Measurements from ENCODE around the gene TUBA1A. TPM values are rescaled to one million over a fixed set of nuclear protein-coding genes. Genes with fewer than 3 reads are reported as not detected.
A peak's percentile ranks its signal among the peaks of the same experiment; 100 is the strongest.
"Not testable (repeated sequence)": the region's sequence is repeated elsewhere in the genome, so short reads cannot be mapped to it uniquely, and the experiment has no call there.

Gene TUBA1A
- total RNA-seq, 2 experiments from 2014 or later, result 91.0 to 96.5 TPM

DNA sequence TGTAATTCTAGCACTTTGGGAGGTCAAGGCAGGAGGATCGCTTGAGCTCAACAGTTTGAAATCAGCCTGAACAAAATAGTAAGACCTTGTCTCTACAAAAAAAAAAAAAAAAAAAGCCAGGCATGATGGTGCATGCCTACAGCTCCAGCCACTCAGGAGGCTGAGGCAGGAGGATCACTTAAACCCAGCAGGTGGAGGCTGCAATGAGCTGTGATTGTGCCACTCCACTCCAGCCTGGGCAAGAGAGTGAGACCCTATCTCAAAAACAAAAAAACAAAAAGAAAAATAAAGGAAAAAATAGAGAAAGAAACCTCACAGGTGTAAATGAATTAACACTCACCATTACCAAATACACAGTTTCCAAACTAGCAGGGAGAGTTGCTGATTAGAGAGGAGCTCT is 34.2 kb upstream of the TUBA1A start:
- Mint-ChIP-seq H3K4me3 (no peak overlapping the region), H3K9me3 (ENCODE audit: low read depth) (no peaks in the 10 kb centered on the region), H3K36me3 (no peaks in the 10 kb centered on the region), H3K27me3 (no peaks in the 10 kb centered on the region), H3K27ac (no peak overlapping the region), H3K4me1 (no peaks in the 10 kb centered on the region)
- ATAC-seq, result no peak
- CTCF ChIA-PET, result interaction anchor here (0.7 to 4.1 kb wide), 6 partner anchors 11 to 135 kb away, joined by 3 to 18 read pairs (median 3); partner anchors contain the start of gene TUBA1A
- DNase-seq, result no peak

DNA sequence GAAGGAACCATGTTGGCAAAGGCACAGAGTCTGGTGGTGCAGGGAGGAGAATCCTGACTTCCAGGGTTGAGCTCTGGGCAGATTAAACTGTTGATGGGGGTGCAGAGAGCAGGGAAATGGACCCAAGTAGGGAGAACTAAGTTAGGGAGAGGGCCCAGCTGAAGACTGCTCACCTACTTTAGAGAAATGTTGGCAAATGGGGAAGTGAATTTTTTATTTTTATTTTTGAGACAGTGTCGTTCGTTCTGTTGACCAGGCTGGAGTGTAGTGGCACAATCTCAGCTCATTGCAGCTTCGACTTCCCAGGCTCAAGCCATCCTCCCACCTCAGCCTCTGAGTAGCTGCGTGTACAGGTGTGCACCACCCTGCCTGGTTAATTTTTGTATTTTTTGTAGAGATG is 32.1 kb upstream of the TUBA1A start:
- H3K36me3 Mint-ChIP-seq, result no peaks in the 10 kb centered on the region
- no peak overlapping the region for H3K4me3 Mint-ChIP-seq
- CTCF ChIA-PET, result interaction anchor here (0.7 to 0.9 kb wide), 3 partner anchors 13 to 253 kb away, joined by 3 read pairs; no protein-coding TSS in a partner anchor
- no peaks in the 10 kb centered on the region for H3K27me3 Mint-ChIP-seq
- ATAC-seq (no peak), DNase-seq (no peak)
- no peak overlapping the region for H3K27ac Mint-ChIP-seq
- H3K4me1 Mint-ChIP-seq, result no peaks in the 10 kb centered on the region
- H3K9me3 Mint-ChIP-seq (ENCODE audit: low read depth), result no peaks in the 10 kb centered on the region

DNA sequence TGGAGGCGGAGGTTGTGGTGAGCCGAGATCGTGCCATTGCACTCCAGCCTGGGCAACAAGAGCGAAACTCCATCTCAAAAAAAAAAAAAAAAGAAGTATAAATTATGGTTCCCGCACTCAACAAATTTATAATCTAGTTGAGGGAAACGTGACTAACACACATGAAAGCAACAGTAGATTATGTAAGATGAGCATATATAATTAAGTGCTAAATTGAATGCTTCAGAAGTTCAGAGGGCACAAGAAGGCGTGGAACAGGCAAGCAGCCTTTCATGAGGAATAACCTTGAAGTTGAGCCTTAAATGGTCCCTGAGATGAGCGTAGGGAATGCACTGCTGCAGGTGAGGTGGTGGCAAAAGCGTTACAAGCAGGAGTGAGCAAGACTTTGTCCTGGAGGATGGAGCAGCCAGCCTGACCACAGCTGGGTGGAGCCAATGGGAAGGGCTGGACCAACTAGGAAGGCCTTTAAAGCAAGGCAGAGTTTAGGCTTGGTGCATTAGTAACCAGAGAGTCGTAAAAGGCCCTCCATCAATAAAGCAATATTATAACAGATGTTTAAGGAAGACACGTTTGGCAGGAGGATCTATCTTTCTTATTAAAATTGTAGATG is 30.6 kb upstream of the TUBA1A start:
- no peak for ATAC-seq
- Mint-ChIP-seq H3K4me3 (no peak overlapping the region), H3K27me3 (peaks cover 8% of the 10 kb centered on the region), H3K36me3 (no peaks in the 10 kb centered on the region), H3K4me1 (no peaks in the 10 kb centered on the region), H3K27ac (no peak overlapping the region), H3K9me3 (ENCODE audit: low read depth) (no peaks in the 10 kb centered on the region)
- CTCF ChIA-PET, result interaction anchor here (0.7 kb wide), 1 partner anchor 8 kb away, joined by 4 read pairs; no protein-coding TSS in a partner anchor
- no peak for DNase-seq

DNA sequence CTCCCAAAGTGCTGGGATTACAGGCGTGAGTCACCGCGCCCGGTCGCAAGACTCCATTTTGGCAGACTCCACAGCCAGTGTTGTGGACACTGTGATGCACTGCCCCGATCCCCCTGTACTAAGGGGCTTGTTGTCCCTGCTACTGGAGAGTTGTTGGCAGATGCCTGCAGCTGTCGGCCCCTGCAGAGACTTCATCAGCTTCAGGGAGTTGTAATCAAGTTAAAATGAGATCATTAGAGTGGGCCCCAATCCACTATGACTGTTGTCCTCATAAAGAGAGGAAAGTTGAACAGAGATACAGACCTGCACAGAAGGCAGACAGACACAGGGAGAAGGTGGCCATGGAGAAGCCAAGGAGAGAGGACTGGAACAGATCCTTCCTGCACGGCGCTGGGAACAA is 23.7 kb upstream of the TUBA1A start:
- Mint-ChIP-seq H3K27ac (no peak overlapping the region), H3K36me3 (no peaks in the 10 kb centered on the region), H3K9me3 (ENCODE audit: low read depth) (no peaks in the 10 kb centered on the region), H3K27me3 (peaks cover 11% of the 10 kb centered on the region), H3K4me3 (no peak overlapping the region), H3K4me1 (no peaks in the 10 kb centered on the region)
- no peak for DNase-seq
- ATAC-seq, result no peak
- CTCF ChIA-PET, result no interaction called here

DNA sequence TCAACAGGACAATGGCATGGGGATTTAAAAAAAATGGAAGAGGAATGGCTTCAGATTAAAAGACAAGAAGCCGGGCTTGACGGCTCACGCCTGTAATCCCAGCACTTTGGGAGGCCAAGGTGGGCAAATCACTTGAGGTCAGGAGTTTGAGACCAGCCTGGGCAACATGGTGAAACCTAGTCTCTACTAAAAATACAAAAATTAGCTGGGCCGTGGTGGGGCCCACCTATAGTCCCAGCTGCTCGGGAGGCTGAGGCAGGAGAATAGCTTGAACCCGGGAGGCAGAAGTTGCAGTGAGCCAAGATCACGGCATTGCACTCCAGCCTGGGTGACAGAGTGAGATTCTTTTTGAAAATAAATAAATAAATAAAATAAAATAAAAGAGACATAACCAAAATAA is 21.8 kb upstream of the TUBA1A start:
- H3K4me1 Mint-ChIP-seq; DNase-seq; CTCF ChIA-PET; H3K9me3 Mint-ChIP-seq (ENCODE audit: low read depth); ATAC-seq; H3K36me3 Mint-ChIP-seq; H3K27ac Mint-ChIP-seq; H3K4me3 Mint-ChIP-seq: not testable (repeated sequence)
- H3K27me3 Mint-ChIP-seq, result peaks cover 11% of the 10 kb centered on the region

DNA sequence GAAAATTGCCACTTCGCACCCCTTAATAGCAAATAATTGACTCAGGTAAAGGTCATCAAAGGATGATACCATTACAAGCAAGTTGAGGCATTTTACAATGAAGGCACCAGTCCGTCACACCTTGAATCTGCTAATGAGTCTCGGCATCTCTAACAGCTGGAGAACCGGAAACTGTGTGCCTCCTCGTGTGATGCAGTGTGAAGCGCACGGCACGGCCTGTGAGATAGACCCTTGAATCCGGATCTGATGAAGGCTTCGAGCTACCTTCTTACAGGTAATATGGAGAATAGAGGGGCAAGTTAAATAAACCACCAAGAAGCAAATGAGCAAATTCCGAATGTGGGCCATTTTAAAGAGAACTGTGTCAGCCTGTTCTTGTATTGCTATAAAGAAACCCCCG is 19.8 kb upstream of the TUBA1A start:
- Mint-ChIP-seq H3K4me3 (no peak overlapping the region), H3K9me3 (ENCODE audit: low read depth) (no peaks in the 10 kb centered on the region), H3K27ac (no peak overlapping the region), H3K4me1 (no peaks in the 10 kb centered on the region), H3K27me3 (peaks cover 3% of the 10 kb centered on the region), H3K36me3 (no peaks in the 10 kb centered on the region)
- ATAC-seq, result no peak
- CTCF ChIA-PET, result no interaction called here
- DNase-seq, result no peak

DNA sequence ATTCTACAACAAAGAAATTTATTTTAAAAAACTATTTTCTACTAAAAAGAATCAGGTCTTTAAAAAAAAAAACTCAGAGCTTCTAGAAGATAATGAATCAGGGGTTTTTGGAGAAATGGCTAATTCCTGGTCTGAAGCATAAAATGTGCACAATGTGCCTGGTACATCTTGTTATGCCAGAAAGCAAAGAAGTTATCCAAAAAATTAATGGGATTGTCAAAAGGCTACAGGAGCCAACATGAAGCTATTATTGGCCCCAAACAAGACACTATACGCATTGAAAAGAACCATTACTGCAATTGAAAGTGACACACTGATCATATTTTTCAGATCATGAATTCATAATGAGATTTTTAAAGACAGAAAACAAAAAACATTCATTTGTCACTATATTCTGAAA is 19.3 kb upstream of the TUBA1A start:
- CTCF ChIA-PET, result no interaction called here
- H3K4me3 Mint-ChIP-seq, result no peak overlapping the region
- H3K4me1 Mint-ChIP-seq, result no peaks in the 10 kb centered on the region
- ATAC-seq, result no peak
- no peaks in the 10 kb centered on the region for H3K9me3 Mint-ChIP-seq (ENCODE audit: low read depth)
- H3K36me3 Mint-ChIP-seq, result no peaks in the 10 kb centered on the region
- no peak overlapping the region for H3K27ac Mint-ChIP-seq
- peaks cover 3% of the 10 kb centered on the region for H3K27me3 Mint-ChIP-seq
- DNase-seq, result no peak

DNA sequence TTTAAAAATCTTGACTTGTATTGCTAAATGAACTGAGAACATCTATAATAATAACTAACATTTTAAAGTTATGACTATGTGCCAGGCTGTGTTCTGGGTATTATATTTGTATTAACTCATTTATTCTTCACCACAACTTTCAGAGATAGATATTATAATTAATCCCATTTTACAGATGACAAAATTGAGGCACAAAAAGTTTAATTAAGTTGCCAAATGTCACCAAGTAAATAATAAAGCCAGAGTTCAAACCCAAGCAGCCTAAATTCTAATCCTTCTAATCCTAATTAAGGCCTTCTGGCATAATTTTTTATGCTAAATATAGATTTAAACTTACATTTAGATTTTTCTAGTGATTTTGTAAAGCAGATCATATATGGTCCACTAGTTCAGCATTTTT is 17.5 kb upstream of the TUBA1A start:
- Mint-ChIP-seq H3K4me3 (no peak overlapping the region), H3K9me3 (ENCODE audit: low read depth) (no peaks in the 10 kb centered on the region), H3K36me3 (no peaks in the 10 kb centered on the region), H3K27ac (no peak overlapping the region), H3K27me3 (peaks cover 12% of the 10 kb centered on the region), H3K4me1 (peaks cover 6% of the 10 kb centered on the region)
- ATAC-seq, result no peak
- DNase-seq, result no peak
- CTCF ChIA-PET, result no interaction called here

DNA sequence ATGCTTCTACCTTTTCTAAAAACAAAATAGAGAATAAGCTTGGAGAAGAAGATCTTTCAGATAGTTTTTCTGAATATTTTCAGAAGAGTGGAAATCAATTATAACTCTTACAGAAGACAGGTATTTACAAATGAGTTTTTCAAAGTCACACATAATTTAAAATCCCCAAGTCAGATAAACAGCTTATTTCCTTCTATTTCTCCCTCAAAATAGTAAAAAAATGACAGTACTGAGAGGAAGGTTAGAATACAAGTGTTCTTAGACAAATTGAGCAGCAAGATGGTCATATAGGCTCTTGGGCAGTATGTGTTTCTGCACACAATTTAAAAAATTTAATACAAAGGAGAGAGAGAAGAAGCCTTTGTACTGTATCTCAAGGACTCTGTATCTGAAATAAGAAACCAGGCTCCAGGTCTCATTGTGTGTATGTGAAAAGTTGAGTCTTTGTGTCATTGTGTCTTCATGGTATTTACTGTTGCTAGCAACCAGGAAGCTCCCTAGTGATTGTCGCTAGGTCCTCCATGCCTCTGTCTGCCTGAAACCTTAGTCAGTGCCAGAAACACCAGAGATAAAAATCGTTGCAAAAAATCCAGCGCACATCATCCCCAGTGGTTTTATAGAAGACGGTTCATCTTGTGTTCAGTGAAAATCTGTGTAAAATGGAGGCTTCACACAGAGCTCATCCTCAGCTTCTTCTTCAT is 12.9 kb upstream of the TUBA1A start:
- Mint-ChIP-seq H3K27ac (no peak overlapping the region), H3K9me3 (ENCODE audit: low read depth) (no peaks in the 10 kb centered on the region), H3K4me1 (peaks cover 12% of the 10 kb centered on the region), H3K4me3 (no peak overlapping the region), H3K36me3 (no peaks in the 10 kb centered on the region), H3K27me3 (peaks cover 22% of the 10 kb centered on the region)
- CTCF ChIA-PET, result interaction anchor here (0.7 to 1.6 kb wide), 5 partner anchors 10 to 23 kb away, joined by 3 to 5 read pairs (median 3); no protein-coding TSS in a partner anchor
- ATAC-seq (no peak), DNase-seq (no peak)

DNA sequence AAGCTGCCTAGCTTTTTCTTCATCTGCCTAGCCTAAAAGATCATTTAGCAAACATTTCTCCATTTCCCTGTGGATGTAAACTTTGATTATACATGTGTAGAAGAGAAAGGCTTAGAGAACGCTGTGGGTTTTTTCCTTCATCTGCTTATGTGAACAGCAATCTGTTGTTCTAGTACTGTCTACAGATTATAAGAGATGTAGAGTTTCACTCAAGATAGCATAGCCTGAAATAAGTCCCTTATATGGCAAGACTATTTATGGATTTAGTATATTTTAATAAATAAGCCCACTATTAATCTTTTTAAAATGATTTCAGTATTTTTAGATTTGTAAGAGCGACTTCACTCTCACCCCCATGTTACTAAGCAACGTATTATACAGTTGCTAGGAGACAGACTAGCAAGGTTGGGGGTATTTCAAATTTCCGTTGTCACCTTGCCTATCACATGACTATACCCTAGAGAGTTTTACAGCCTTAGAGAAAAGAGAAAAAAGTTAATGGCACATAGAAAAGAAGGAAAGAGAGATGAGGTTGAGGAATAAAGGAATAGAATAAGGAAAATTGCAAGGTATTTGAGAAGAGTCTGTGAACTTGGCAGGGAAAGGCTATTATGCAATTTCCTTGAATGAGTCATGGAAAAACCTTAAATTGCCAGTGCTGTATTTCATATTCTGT is 12.2 kb upstream of the TUBA1A start:
- Mint-ChIP-seq H3K9me3 (ENCODE audit: low read depth) (no peaks in the 10 kb centered on the region), H3K27me3 (peaks cover 22% of the 10 kb centered on the region), H3K36me3 (no peaks in the 10 kb centered on the region), H3K4me1 (peaks cover 12% of the 10 kb centered on the region), H3K27ac (peak overlapping the region; percentile 31), H3K4me3 (no peak overlapping the region)
- no peak for DNase-seq
- CTCF ChIA-PET, result interaction anchor here (0.7 to 1.5 kb wide), 3 partner anchors 11 to 14 kb away, joined by 3 to 4 read pairs (median 3); partner anchors contain the start of gene TUBA1A
- peak; percentile 82 for ATAC-seq

DNA sequence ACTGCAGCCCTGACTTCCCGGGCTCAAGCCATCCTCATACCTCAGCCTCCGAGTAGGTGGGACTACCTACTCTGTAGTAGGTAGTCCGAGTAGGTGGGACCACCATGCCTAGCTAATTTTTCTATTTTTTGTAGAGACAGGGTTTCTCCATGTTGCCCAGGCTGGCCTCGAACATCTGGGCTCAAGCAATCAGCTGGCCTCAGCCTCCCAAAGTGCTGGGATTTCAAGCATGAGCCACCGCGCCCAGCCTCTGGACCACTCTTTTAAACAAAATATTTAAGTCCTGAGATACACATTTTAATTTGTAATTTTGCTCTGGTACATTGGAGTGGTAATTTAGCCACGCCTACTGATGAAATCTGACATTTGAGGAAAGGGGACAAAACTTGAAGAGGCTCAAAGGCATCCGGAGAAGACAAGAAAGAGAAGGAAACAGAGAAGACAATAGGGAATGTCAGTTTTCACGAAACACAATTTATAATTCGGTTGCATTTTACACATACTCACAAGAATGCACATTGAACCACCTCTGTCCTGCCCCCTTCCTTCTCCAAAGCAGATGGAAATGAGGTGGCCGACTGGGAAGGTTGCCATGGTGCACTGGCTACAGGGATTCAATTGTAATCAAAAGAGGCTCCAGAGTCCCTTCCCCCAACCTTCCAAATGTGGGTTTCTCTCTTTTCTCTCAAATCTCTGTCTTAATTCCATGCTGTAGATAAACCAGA is 9.7 kb upstream of the TUBA1A start:
- DNase-seq (no peak), ATAC-seq (no peak)
- H3K9me3 Mint-ChIP-seq (ENCODE audit: low read depth), result no peaks in the 10 kb centered on the region
- H3K4me1 Mint-ChIP-seq, result peaks cover 12% of the 10 kb centered on the region
- no peak overlapping the region for H3K27ac Mint-ChIP-seq
- CTCF ChIA-PET, result interaction anchor here (1.9 kb wide), 1 partner anchor 11 kb away, joined by 9 read pairs; the partner anchor contains the start of gene TUBA1A
- H3K27me3 Mint-ChIP-seq, result peaks cover 24% of the 10 kb centered on the region
- no peak overlapping the region for H3K4me3 Mint-ChIP-seq
- no peaks in the 10 kb centered on the region for H3K36me3 Mint-ChIP-seq

DNA sequence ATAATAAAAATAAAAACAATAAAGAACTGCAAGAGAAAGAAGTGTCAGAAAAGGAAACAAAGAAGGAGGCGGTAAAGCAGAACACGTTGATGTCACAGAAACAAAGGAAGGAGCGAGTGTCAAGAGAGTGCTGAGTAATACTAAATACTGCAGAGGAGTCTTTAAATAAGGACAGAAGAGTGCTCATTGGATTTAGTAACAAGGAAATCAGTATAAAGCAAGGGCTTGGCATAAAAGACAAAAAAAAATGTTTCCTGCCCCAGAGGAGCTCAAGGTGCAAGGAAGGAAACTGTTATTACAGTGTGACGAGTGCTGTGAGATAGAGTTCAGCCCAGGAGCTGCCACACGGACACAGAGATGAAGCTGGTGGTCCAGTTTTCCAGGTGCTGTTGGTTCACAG is 8.4 kb upstream of the TUBA1A start:
- no peak for DNase-seq

DNA sequence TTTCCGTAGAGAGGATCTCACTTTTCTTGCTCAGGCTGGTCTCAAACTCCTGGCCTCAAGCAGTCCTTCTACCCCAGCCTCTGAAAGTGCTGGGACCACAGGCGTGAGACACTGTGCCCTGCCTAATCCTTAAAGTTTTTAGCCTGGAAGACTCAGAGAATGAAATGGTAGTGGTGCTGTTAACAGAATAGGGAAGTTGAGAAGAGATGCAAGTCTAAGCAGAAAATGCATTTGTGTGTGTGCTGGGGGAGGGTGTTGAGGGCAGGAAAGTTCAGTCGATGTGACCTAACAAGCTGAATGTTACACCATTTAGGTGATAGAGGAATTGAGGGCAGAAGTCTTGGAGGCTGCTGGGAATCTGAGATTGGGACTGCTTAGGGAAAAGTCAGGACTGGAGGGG is 6.9 kb upstream of the TUBA1A start:
- Mint-ChIP-seq H3K27me3 (peaks cover 14% of the 10 kb centered on the region), H3K36me3 (no peaks in the 10 kb centered on the region), H3K27ac (no peak overlapping the region), H3K4me1 (peaks cover under 1% of the 10 kb centered on the region), H3K9me3 (ENCODE audit: low read depth) (no peaks in the 10 kb centered on the region), H3K4me3 (no peak overlapping the region)
- CTCF ChIA-PET, result no interaction called here
- DNase-seq, result no peak
- ATAC-seq, result no peak

More for the DNA sequence above, 8.4 kb upstream of the TUBA1A start:
- no peaks in the 10 kb centered on the region for H3K36me3 Mint-ChIP-seq
- peaks cover 12% of the 10 kb centered on the region for H3K4me1 Mint-ChIP-seq
- H3K27me3 Mint-ChIP-seq, result peaks cover 23% of the 10 kb centered on the region
- no peak overlapping the region for H3K4me3 Mint-ChIP-seq
- ATAC-seq, result no peak
- no peaks in the 10 kb centered on the region for H3K9me3 Mint-ChIP-seq (ENCODE audit: low read depth)
- CTCF ChIA-PET, result interaction anchor here (1.1 to 1.9 kb wide), 3 partner anchors 9 to 38 kb away, joined by 3 to 9 read pairs (median 5); partner anchors contain the start of gene TUBA1A
- no peak overlapping the region for H3K27ac Mint-ChIP-seq

Measured in activated CD8-positive, alpha-beta memory T cell treated with anti-CD3 and anti-CD28 coated beads, Interleukin-2, amount 10 ng/mL, durations not matched to agents 7 days and 5 days (primary cell).